ENCODE data around the gene FBXL7. TPM values are rescaled to one million over a fixed set of nuclear protein-coding genes. Genes with fewer than 3 reads are reported as not detected.

The FBXL7 gene
- total and polyA plus RNA-seq, 10 donors: 1.1 to 12.9 (median 8.3) TPM

DNA sequence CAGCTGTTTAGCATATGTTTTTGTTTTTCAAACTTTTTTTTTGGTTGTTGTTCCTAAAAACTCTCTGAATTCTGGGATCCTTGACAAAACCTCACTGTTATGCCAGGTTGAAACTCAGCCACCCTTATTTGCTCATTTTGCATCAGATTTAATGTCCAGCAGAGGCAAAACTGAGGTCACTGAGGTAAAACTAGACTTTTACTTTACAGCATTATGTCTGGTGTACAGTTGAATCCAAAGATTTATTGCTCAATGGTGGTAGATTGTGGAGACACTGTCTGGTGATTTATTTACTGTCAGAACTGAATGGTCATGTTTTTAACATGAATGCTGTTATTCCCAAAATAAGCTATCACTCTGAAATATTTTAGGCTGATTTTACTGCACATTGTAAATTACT, 87.9 kb downstream of the FBXL7 start:
- no peak for DNase-seq
- Histone ChIP-seq H3K4me3 (no peak overlapping the region), H3K4me1 (peaks cover 0 to 3% (median 0%) of the 10 kb centered on the region in 6 donors), H3K9me3 (peaks cover 0 to 33% (median 20%) of the 10 kb centered on the region in 8 donors), H3K27ac (no peak overlapping the region), H3K27me3 (replicated peaks in 1 of 7) (no peaks in the 10 kb centered on the region), H3K36me3 (no peaks in the 10 kb centered on the region)
- intact Hi-C loops (cut with DNase I; ENCODE audit: low total_unique reads): no loop called here
- TF ChIP-seq POLR2AphosphoS5 (IDR thresholded peaks at IDR 0.05) (no peak), POLR2A (IDR thresholded peaks at IDR 0.05) (no peak)
- TF ChIP-seq, protein P1, sequence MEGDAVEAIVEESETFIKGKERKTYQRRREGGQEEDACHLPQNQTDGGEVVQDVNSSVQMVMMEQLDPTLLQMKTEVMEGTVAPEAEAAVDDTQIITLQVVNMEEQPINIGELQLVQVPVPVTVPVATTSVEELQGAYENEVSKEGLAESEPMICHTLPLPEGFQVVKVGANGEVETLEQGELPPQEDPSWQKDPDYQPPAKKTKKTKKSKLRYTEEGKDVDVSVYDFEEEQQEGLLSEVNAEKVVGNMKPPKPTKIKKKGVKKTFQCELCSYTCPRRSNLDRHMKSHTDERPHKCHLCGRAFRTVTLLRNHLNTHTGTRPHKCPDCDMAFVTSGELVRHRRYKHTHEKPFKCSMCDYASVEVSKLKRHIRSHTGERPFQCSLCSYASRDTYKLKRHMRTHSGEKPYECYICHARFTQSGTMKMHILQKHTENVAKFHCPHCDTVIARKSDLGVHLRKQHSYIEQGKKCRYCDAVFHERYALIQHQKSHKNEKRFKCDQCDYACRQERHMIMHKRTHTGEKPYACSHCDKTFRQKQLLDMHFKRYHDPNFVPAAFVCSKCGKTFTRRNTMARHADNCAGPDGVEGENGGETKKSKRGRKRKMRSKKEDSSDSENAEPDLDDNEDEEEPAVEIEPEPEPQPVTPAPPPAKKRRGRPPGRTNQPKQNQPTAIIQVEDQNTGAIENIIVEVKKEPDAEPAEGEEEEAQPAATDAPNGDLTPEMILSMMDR (IDR thresholded peaks at IDR 0.05 in 8 of 11, conservative IDR thresholded peaks at IDR 0.05 in 3 of 11): no peak

GRCh38 chr5:15592728-15593127, 92.7 kb downstream of the FBXL7 start:
- H3K27me3 ChIP-seq (replicated peaks in 1 of 7): no peaks in the 10 kb centered on the region
- 61 to 75% (median 70%) methylated on average over 4 of the region's 4 CpGs for WGBS, 5 donors
- no peak for DNase-seq
- TF ChIP-seq, protein P1 (IDR thresholded peaks at IDR 0.05 in 8 of 11, conservative IDR thresholded peaks at IDR 0.05 in 3 of 11): no peak
- TF ChIP-seq POLR2AphosphoS5 (IDR thresholded peaks at IDR 0.05) (no peak), POLR2A (IDR thresholded peaks at IDR 0.05) (no peak)
- peaks cover 0 to 3% (median 0%) of the 10 kb centered on the region in 6 donors for H3K4me1 ChIP-seq
- intact Hi-C loops (cut with DNase I; ENCODE audit: low total_unique reads): no loop called here
- H3K9me3 ChIP-seq: peaks cover 0 to 4% (median 0%) of the 10 kb centered on the region in 8 donors
- H3K27ac ChIP-seq: peak overlapping the region in 2 of 8 donors; percentile 5 to 8
- H3K36me3 ChIP-seq: no peaks in the 10 kb centered on the region
- H3K4me3 ChIP-seq: no peak overlapping the region

DNA sequence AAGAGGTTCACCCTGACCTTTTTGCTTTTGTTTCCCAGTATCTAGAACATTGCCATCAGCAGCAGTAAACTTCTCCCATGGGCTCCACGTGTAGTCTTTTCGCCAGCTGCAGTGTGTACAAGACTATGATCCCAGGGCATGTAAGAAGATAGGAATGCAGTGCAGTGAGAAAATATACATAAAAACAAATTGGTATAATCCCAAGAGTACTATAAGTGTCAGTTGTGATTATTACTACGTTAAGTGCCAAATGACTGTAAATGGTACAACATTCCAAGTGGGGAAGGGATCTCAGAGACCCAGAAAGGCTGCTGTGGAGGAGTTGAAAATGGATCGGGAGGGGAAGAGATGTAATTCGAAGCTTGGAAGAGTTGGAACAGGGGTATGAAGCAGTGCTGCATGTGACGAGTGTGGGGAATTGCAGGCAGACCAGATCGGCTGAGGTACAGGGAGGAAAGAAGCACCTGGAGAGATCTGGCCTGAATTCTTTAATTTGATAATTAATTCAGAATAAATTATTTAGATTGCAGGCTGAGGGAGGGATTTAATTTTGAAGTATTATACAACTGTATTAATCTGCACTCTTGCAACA, 95.1 kb downstream of the FBXL7 start:
- Histone ChIP-seq H3K27ac (no peak overlapping the region), H3K27me3 (replicated peaks in 1 of 7) (no peaks in the 10 kb centered on the region), H3K36me3 (no peaks in the 10 kb centered on the region), H3K4me1 (peaks cover 0 to 3% (median 0%) of the 10 kb centered on the region in 6 donors), H3K9me3 (no peaks in the 10 kb centered on the region), H3K4me3 (no peak overlapping the region)
- TF ChIP-seq, protein P1 (IDR thresholded peaks at IDR 0.05 in 8 of 11, conservative IDR thresholded peaks at IDR 0.05 in 3 of 11): no peak
- TF ChIP-seq POLR2A (IDR thresholded peaks at IDR 0.05) (no peak), POLR2AphosphoS5 (IDR thresholded peaks at IDR 0.05) (no peak)
- DNase-seq: no peak
- WGBS, 5 donors: 76 to 90% (median 81%) methylated on average over 7 of the region's 7 CpGs
- intact Hi-C loops (cut with DNase I; ENCODE audit: low total_unique reads): no loop called here

DNA sequence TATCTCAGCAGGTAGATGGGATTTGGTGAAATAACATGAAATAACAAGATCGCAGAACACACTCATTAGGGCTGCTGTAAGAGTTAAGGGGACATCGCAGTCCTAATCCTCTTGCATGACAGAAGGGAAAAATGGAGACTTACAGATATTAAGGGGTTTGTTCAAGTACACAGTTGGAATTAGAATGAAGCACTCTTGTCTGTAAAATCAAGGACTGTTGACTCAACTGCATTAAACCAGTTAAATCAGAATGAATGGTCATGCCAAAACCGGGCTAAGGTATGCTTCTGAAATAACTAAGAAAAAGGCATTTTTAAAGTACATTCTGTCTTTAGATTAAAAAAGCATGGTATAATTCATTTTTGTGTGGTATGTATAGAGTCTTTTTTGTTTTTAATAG, 95.9 kb downstream of the FBXL7 start:
- Histone ChIP-seq H3K4me3 (no peak overlapping the region), H3K27me3 (replicated peaks in 1 of 7) (no peaks in the 10 kb centered on the region), H3K9me3 (no peaks in the 10 kb centered on the region), H3K36me3 (no peaks in the 10 kb centered on the region), H3K27ac (no peak overlapping the region), H3K4me1 (peaks cover 0 to 3% (median 0%) of the 10 kb centered on the region in 6 donors)
- 61 to 82% (median 80%) methylated on average over 3 of the region's 3 CpGs for WGBS, 5 donors
- intact Hi-C loops (cut with DNase I; ENCODE audit: low total_unique reads): no loop called here
- TF ChIP-seq, protein P1 (IDR thresholded peaks at IDR 0.05 in 8 of 11, conservative IDR thresholded peaks at IDR 0.05 in 3 of 11): no peak
- TF ChIP-seq POLR2AphosphoS5 (IDR thresholded peaks at IDR 0.05) (no peak), POLR2A (IDR thresholded peaks at IDR 0.05) (no peak)
- DNase-seq: no peak

Data from spleen (tissue), 11 donors.